IMR-90 (cell line): Measurements from ENCODE around the gene ERVH48-1.

Experiments used
- MXI1 ChIP-seq: IDR thresholded peaks from 2 replicates; pipeline ENCODE4 v1.6.1; 2012; ENCODE audit warnings: low read depth, mild to moderate bottlenecking, low read length, moderate library complexity, borderline replicate concordance
- POLR2A ChIP-seq: IDR thresholded peaks from 2 replicates; pipeline ENCODE4 v1.6.1; 2012; ENCODE audit warnings: mild to moderate bottlenecking, low read depth, low read length
- TF ChIP-seq, protein P1 (sequence below): conservative IDR thresholded peaks from 2 replicates; pipeline ENCODE4 v1.5.1; 2012; ENCODE audit warnings: mild to moderate bottlenecking, low read depth, low read length, improper control_type of control experiment
- TF ChIP-seq, protein P2 (sequence below): fragments of 150-350 bp; IDR thresholded peaks from 2 replicates; pipeline ENCODE4 v1.6.1; 2016; ENCODE audit warnings: low read depth, mild to moderate bottlenecking, low read length, moderate library complexity, borderline replicate concordance

DNA sequence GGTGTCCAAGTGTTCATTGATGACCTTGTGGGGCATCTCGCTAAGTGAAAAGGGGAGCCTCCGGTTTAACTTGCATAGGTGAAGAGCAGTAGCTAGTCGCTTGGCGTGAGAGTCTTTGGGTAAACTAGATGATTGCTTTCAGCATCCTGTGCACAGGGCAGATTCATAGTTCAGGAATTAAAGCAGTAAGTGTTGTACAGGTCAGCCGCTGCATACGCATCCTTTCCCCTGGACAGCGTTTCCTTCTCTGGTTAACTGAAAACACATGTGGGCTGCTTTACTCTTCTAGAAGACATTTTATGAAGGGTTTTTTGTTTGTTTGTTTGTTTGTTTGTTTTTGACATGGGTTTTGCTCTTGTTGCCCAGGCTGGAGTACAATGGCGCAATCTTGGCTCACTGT is 20.2 kb downstream of the ERVH48-1 start:
- TF ChIP-seq, protein P1, sequence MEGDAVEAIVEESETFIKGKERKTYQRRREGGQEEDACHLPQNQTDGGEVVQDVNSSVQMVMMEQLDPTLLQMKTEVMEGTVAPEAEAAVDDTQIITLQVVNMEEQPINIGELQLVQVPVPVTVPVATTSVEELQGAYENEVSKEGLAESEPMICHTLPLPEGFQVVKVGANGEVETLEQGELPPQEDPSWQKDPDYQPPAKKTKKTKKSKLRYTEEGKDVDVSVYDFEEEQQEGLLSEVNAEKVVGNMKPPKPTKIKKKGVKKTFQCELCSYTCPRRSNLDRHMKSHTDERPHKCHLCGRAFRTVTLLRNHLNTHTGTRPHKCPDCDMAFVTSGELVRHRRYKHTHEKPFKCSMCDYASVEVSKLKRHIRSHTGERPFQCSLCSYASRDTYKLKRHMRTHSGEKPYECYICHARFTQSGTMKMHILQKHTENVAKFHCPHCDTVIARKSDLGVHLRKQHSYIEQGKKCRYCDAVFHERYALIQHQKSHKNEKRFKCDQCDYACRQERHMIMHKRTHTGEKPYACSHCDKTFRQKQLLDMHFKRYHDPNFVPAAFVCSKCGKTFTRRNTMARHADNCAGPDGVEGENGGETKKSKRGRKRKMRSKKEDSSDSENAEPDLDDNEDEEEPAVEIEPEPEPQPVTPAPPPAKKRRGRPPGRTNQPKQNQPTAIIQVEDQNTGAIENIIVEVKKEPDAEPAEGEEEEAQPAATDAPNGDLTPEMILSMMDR, result no peak
- TF ChIP-seq POLR2A (no peak), MXI1 (no peak)
- TF ChIP-seq, protein P2, sequence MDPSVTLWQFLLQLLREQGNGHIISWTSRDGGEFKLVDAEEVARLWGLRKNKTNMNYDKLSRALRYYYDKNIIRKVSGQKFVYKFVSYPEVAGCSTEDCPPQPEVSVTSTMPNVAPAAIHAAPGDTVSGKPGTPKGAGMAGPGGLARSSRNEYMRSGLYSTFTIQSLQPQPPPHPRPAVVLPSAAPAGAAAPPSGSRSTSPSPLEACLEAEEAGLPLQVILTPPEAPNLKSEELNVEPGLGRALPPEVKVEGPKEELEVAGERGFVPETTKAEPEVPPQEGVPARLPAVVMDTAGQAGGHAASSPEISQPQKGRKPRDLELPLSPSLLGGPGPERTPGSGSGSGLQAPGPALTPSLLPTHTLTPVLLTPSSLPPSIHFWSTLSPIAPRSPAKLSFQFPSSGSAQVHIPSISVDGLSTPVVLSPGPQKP, result no peak
